ENCODE results near the gene MMP27. TPM values are rescaled to one million over a fixed set of nuclear protein-coding genes. Genes with fewer than 3 reads are reported as not detected.

The MMP27 gene
- total RNA-seq, 1 donor from 2014 or later, result not detected

DNA sequence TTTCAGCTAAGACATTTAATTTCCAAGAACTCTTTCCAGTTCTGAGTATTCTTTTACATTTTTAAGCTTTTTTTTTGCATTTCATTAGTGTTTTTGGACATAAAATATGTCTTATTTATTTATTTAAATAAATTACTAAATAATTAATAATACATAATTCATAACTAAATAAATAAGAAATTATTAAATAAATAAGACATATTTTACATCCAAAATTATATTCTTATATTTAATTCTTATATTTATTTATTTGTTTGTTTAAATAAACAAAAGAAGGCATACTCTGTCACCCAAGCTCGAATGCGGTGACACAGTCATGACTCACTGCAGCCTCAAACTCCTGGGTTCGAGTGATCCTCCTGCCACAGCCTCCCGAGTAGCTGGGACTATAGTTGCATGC is 3.1 kb upstream of the MMP27 start:
- intact Hi-C loops (cut with DNase I), result no loop called here
- ATAC-seq (ENCODE audit: poor library complexity) (no peak), DNase-seq (no peak)

DNA sequence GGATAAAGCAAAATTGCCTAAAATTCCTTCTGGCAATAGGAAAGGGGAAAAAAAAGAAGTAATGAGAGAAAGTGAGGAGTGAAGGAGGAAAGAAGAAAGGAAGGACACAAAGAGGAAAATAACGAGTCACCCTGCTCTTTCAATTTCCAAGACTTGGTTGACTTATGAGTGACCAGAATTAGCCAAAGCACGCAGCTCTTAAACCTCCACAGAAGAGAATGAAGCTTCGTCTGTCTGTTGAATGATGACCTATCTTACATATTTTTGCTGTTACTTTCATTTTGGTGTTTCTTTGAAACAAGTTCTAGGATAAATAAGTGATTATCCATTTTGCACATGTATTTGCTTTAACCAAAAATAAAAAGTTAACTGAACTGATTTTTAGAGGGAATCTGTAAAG is 728 bp downstream of the MMP27 start:
- DNase-seq, result no peak
- intact Hi-C loops (cut with DNase I), result no loop called here
- no peak for ATAC-seq (ENCODE audit: poor library complexity)

DNA sequence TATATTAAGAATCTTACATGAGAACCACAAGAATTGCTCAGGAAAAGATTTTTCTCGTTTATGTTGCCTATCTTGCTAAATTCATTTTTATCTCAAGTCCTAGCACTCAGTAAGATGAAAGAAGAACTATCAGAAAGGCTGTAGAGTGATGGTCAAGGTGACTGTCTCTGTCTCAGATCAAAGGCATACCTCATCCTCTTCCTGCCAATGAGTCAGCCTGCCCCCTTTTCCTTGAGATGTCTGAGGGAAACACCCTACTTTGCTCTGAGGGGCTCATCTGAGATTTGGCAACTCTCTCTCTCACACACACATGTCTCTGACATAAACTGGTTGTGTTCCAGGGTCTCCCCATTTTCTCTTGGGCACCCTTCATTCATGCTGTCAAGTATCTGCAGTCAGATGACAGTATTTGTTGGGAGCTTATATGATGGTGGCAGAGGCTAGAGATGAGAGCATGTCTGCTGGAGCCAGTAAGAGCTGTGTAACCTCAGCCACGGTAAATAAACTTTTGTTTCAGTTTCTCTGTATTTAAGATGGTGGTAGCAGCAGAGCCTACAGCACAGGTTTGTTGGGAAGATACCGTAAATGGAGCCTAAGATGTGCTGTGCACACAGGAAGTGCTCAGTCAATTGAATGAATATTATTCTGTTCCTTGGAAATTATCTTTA is 1.6 kb downstream of the MMP27 start:
- ATAC-seq (ENCODE audit: poor library complexity) (no peak), DNase-seq (no peak)
- intact Hi-C loops (cut with DNase I), result no loop called here

DNA sequence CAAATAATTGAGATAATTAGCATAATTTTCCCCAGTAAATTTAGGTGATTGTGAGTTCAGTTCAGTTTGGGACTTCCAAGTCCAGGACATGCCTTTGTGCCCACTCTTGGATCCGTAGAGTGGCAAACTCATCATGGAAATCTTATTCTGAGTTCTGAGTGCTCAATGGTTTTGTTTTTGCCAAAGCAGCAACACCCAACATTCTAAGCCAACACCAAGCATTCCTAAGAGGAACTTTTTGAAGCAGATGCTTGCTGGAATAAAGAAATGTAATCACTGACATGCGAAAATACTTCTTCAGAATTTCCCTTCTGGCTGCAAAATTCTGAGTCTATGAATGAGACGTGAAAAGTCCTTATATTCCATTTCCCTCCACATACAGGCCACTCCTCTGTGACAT is 10.4 kb downstream of the MMP27 start:
- DNase-seq (no peak), ATAC-seq (ENCODE audit: poor library complexity) (no peak)
- intact Hi-C loops (cut with DNase I), result no loop called here

DNA sequence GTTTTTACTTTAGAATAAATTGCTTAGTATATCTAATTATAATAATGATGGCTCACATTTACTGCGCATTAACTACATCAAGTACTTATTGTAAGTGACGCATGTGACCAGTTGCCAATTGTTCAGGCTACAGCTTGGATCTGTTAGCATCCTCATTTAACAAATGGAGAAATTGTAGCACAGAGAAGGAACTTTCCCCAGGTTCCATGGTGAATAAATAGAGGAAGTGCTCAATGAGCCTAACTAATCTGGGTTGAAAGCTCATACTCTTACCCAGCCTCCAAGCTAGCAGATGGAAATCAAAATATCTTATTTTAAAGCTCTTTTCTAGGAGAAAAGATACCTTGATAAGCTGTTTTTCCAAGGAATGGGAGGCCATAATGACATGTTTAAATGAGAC is 19.8 kb downstream of the MMP27 start:
- ATAC-seq (ENCODE audit: poor library complexity), result no peak

DNA sequence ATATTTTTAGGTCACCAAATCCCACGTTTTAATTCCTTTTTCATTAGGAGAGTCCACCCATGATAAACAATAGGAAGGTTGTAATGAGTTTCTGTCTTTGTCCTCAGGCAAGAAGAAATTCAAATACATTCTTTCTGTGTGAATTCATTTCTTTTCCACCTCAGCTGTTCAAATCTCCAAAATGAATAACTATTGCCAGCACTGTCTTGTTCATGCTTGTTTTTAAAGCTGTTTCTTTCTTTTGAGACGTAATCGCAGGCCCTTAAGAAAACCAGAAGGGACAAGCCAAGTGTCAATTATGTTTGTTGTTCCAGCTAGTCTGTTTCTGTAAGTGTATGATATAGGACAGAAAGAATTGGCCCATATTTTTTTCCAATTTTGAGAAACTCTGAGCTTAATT is 20.2 kb downstream of the MMP27 start:
- ATAC-seq (ENCODE audit: poor library complexity) (no peak), DNase-seq (no peak)
- intact Hi-C loops (cut with DNase I), result no loop called here

More for the DNA sequence above, 19.8 kb downstream of the MMP27 start:
- no peak for DNase-seq
- intact Hi-C loops (cut with DNase I), result no loop called here

DNA sequence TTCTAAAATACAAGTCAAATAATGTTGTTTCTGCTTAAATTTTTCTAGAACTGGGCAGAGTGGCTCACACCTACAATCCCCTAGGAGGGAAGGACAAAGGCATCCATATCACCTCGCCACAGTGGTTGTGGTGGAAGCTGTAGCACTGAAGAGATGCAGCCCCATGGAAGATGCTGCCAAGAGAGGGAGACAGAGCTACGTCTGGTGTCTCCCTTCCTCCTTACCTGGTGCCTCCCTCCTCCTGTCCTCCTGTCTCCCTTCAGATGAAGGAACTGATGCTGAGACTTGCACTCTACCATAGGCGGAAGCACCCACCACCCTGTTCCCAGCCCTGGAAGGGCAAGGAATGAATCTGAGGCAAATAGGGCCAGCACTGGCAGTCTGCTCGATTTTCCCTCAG is 22.3 kb downstream of the MMP27 start:
- ATAC-seq (ENCODE audit: poor library complexity) (no peak), DNase-seq (no peak)
- intact Hi-C loops (cut with DNase I), result no loop called here

DNA sequence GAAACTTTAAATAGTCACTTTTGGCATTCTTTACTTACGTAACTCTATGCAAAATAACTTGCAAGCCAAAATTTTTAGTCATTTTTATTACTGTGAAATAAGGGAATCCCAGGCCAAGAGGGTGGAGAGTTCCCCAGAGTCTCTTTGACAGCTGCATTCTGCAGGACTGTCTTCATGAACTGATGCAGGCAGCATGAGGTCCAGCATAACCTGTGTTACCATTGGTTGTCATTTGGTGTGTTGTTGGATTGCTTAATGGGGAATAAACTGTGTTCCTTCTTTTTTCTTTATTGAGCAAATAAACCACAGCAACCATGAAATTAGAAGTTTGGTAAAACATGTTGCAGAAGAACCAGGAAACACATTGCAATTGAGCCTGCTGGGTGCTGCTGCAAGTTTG is 24.6 kb downstream of the MMP27 start:
- DNase-seq (no peak), ATAC-seq (ENCODE audit: poor library complexity) (peak; percentile 87)
- intact Hi-C loops (cut with DNase I), result no loop called here

DNA sequence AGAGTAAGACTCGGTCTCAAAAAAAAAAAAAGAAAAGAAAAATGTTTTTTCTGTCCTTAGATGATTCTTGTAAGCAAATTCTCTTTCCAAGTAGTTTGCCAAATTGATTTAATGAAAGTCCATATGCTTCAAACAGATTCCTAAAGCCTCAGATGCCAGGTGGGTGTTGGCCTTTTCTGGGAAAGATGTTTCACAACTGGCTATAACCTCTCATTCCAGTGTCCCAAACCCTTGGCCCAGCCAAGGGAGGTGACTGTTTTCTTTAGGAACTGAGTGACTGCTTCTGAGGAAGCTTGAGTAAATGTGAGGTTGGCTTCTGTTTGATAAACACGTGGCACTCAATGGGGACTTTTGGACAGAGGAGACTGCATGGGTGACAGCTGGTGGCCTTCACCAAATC is 27.5 kb downstream of the MMP27 start:
- no peak for ATAC-seq (ENCODE audit: poor library complexity)

DNA sequence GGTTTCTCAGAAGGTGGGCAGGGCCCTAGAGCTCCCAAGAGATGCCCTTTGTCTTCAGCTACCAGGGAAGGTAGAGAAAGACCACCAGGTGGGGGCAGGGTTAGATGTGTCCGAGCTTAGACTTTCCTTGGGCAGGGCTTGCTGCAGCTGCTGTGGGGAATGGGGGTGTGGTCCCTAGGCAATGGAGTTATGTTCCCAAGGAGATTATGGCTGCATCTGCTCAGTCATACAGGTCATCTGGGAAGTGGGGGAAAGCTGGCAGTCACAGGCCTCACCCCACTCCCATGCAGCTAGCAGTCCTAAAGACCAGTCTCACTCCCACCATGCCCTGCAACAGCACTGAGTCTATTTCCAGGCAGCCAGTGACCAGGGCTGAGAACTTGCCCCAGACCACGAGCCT is 29.5 kb downstream of the MMP27 start:
- intact Hi-C loops (cut with DNase I), result no loop called here
- DNase-seq (no peak), ATAC-seq (ENCODE audit: poor library complexity) (no peak)

More for the DNA sequence above, 27.5 kb downstream of the MMP27 start:
- intact Hi-C loops (cut with DNase I), result no loop called here
- DNase-seq, result no peak

DNA sequence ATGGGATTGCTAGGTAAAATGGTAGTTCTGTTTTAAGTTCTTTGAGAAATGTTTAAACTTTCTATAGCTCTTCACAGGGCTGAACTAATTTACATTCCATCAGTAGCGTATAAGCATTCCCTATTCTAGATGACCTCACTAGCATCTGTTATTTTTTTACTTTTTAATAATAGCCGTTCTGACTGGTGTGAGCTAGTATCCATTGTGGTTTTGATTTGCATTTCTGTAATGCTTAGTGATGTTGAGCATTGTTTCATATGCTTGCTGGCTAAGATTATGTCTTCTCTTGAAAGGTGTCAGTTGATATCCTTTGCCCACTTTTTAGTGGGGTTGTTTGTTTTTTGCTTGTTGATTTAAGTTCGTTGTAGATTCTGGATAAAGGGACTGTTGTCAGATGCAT is 35.9 kb downstream of the MMP27 start:
- intact Hi-C loops (cut with DNase I), result no loop called here
- no peak for DNase-seq
- no peak for ATAC-seq (ENCODE audit: poor library complexity)

DNA sequence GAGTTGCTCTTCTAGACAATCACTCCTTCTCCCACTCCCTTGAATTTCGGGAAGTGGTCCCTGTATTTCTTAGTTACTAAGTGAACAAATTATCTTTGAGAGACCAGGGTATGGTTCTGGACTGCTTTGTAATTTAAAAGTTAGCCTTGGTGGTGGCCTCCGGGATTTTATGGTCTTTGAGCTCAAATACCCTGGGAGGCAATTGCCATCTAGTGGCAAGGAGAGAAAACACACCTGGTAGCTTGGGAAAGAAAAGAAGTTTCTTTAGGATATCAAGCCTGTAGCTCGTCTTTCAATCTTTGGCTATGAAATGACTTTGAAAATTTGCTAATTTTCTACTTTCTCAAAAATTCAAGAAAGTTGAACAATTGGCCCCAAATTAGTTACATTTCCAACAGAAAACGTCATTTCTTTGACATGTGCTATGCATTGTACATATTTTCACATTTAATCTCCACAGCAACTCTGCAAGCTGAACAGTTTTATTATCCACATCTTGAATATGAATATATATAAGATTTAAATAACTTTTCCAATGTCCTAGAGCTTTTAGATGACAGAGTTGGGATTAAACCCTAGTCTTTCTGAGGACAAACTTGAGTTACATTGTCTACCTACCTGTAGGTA is 39.1 kb downstream of the MMP27 start:
- DNase-seq, result no peak
- intact Hi-C loops (cut with DNase I), result no loop called here
- ATAC-seq (ENCODE audit: poor library complexity), result peak; percentile 48

DNA sequence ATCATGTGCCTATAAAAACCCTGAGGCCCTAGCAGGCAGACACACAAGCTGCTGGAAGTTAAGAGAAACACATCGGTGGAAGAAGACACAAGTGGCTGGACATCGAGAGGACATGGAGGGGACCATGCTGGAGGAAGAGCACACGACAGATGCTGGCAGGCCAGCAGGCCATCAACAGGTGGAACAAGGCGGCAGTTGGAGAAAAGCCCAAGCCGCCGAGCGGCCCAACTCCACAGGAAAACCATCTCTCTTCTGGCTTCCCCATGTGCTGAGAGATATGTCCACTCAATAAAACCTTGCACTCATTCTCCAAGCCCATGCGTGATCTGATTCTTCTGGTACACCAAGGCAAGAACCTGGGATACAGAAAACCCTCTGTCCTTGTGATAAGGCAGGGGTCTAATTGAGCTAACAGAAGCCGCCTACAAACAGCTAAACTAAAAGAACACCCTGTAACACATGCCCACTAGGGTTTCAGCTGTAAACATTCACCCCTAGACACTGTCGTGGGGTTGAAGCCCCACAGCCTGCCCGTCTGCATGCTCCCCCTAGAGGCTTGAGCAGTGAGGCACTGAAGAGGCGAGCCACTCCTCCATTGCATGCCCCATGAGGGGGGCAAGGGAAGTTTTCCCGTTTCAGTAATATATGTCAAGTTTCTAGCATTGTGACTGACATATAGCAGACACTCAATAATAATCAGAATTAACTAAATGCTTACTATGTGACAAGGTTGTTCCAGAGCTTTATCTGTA is 41.4 kb downstream of the MMP27 start:
- intact Hi-C loops (cut with DNase I), result no loop called here
- ATAC-seq (ENCODE audit: poor library complexity), result no peak
- DNase-seq, result no peak

DNA sequence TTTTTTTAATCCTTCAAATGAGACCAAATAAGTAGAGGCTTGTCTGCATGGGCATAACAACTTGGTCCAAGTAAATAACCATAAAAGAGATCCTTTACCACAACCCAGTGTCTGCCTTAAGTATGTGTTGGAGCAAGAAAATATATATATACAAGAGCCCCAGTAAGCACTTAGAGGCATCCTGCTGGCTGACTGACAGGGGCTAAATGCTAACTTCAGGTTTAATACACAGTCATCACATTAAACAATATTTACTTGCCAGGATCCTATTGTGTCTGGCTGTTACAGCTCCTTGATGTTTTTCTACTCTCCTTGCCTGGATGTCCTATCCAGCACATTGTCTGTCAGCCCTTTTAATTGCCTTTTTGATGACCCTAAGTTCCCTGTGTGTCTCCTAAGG is 43.0 kb downstream of the MMP27 start:
- intact Hi-C loops (cut with DNase I), result no loop called here
- DNase-seq (no peak), ATAC-seq (ENCODE audit: poor library complexity) (no peak)

DNA sequence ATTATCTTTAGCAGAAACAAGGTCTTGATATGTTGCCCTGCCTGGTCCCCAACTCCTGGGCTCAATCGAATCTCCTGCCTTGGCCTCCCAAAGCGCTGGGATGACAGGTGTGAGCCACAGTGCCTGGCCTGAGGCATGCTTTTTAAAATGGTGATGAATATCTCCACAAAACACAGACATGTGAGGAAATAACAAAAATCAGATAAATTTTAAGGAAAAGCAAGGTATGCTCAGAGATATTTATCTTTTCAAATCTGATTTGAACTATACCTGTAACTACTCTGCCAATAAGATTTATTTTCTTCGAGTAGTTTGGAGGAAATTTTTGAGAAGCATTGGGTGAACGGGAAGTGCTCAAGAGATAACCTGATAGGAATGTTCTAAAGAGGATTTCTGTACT is 44.5 kb downstream of the MMP27 start:
- DNase-seq (no peak), ATAC-seq (ENCODE audit: poor library complexity) (no peak)
- intact Hi-C loops (cut with DNase I), result no loop called here

DNA sequence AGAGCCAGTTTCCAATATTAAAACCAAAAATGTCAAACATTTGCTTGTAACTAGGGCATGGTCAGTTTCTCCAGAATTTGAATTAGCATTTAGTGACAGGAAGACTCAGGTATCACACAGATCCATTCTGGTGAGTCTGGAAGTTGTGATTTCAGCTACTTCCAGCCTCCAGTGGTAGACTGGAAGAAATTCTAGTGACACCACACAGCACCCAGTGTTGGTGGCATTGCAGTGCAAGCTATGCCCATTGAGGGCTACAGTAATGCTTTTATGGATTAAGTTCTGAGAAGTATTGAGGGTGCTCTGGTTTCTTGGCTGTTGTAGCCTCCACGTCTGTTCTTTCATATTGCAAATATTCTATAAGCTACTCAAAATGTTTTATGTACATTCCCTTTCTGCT is 49.0 kb downstream of the MMP27 start:
- no peak for DNase-seq
- intact Hi-C loops (cut with DNase I), result no loop called here
- no peak for ATAC-seq (ENCODE audit: poor library complexity)

DNA sequence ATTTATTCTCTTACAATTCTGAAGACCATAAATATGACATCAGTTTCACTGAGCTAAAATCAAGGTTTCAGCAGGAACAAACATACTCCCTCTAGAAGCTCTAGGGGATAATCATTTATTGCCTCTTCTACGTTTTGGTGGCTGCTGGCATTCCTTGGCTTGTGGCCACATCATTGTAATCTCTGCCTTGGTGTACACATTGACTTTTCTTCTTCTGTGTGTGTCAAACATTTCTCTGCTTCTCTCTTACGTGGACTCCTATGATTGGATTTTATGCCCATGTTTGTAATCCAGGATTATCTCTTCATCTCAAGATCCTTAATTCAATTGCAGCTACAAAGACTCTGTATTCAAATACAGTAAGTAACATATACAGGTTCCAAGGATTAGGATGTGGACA is 50.0 kb downstream of the MMP27 start:
- intact Hi-C loops (cut with DNase I), result no loop called here
- DNase-seq, result no peak
- ATAC-seq (ENCODE audit: poor library complexity), result no peak

DNA sequence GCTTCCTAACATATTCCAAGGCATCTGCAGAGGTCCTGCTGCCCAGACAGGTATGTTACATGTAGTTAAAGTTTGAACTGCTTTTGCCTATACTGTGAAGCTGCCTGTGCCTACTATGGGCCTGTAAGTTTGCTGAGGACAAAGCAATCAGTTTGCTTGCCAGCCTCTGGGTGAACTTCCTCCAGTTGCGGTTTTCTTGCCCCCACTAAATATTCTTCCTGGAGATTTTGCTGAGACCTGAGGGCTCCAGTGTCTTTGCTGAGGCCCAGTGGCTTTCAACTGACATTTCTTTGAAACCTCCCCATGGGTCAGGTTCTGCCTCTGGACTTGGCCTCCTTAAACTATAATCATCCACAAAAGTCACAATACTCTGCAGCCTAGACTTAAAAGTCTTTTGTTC is 50.8 kb downstream of the MMP27 start:
- intact Hi-C loops (cut with DNase I), result no loop called here
- DNase-seq, result no peak
- ATAC-seq (ENCODE audit: poor library complexity), result no peak

DNA sequence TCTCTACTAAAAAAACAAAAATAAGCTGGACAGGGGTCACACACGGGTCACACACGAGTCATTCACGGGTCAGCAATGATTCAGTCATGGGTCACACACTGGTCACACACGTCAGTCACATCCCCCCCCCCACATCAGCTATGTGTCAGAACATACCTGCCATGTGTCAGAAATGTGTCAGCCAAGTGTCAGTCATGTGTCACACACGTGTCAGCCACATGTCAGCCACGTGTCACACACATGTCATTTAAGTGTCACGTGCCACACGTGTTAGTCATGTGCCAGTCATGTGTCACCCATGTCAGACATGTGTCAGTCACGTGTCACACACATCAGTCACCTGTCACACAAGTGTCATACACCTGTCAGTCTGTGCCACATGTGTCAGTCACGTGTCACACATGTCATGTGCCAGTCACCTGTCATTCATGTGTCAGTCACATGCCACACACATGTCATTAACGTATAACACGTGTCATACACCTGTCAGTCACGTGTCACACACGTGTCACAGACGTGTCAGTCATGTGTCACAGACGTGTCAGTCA is 51.8 kb downstream of the MMP27 start:
- no peak for DNase-seq
- intact Hi-C loops (cut with DNase I), result no loop called here
- no peak for ATAC-seq (ENCODE audit: poor library complexity)

DNA sequence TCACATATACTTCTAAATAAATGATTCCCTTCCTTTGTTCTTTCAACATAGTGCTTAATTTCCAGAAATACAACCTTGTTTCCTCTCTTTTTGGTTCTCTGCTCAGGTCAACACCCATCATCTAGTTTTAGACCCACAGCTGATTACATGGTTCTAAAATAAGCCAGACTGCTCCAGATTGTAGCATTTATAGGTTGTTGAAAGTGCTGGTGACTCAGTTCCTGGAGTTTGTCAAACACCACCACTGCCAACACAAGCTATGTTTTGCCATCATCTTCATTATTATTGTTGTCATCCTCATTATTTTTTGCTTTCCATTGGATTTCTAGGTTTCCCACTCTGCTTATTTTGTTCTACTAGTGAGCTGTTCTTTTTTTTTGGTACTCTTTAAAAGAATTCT is 58.1 kb downstream of the MMP27 start:
- no peak for ATAC-seq (ENCODE audit: poor library complexity)
- intact Hi-C loops (cut with DNase I), result no loop called here
- DNase-seq, result no peak
